Activated T-cell treated with anti-CD3 and anti-CD28 coated beads, Interleukin-2, amount 50 U/mL, for 4 hours (primary cell): Measurements from ENCODE around the gene CC2D1A. TPM values are rescaled to one million over a fixed set of nuclear protein-coding genes. Genes with fewer than 3 reads are reported as not detected.
A peak's percentile ranks its signal among the peaks of the same experiment; 100 is the strongest.

Experiments used
- ATAC-seq, 2 donors: fragments of 200-7000 bp; cut with Tn5 transposase; one replicate each; pipeline ENCODE4 v1.10.0; 2021
- DNase-seq: peaks from one replicate; pipeline ENCODE4 v3.0.0-alpha.2; 2020
- H3K27me3 Mint-ChIP-seq: one replicate; pipeline ENCODE4 v1.8.0; 2021; ENCODE audit warnings: low read depth, mixed read lengths
- H3K36me3 Mint-ChIP-seq: one replicate; pipeline ENCODE4 v1.8.0; 2022; ENCODE audit warnings: mixed read lengths; ENCODE audit not compliant: insufficient read depth
- H3K4me1 Mint-ChIP-seq: one replicate; pipeline ENCODE4 v1.8.0; 2021; ENCODE audit warnings: low read depth, mixed read lengths
- H3K4me3 Mint-ChIP-seq: one replicate; pipeline ENCODE4 v1.8.0; 2021; ENCODE audit warnings: mild to moderate bottlenecking, moderate library complexity, mixed read lengths
- H3K9me3 Mint-ChIP-seq: one replicate; pipeline ENCODE4 v1.8.0; 2021; ENCODE audit warnings: mixed read lengths
- total RNA-seq, 3 donors: library from RNA; stranded (reverse); gene quantifications; one replicate each; pipeline ENCODE4 v1.2.1, GENCODE V29; 2021

Gene CC2D1A
- total RNA-seq, 3 donors from 2014 or later, result 34.1 to 40.2 (median 39.6) TPM

DNA sequence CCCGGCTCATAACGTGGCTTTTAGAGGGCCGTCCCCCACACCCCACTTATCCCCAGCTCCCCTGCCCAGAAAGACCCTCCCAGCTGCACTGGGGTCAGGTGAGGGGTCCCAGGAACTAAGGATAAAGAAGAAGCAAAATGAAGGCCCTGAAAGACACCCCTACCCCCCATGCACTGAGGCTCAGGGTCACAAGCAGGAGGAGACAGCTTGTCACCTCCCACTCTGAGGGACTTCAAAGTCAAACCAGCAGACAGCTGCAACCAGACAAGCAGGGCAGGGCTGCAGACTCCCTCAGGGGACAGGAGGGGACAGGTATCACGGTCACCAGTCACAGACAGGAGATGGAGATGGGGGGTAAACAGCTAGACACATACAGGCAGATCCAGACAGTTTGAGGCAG lies 35.1 kb upstream of the CC2D1A start:
- H3K36me3 Mint-ChIP-seq, result no peaks in the 10 kb centered on the region
- DNase-seq (no peak), ATAC-seq (no peak)
- H3K27me3 Mint-ChIP-seq, result peaks cover 26% of the 10 kb centered on the region
- peaks cover 13% of the 10 kb centered on the region for H3K4me1 Mint-ChIP-seq
- no peak overlapping the region for H3K4me3 Mint-ChIP-seq
- no peaks in the 10 kb centered on the region for H3K9me3 Mint-ChIP-seq

DNA sequence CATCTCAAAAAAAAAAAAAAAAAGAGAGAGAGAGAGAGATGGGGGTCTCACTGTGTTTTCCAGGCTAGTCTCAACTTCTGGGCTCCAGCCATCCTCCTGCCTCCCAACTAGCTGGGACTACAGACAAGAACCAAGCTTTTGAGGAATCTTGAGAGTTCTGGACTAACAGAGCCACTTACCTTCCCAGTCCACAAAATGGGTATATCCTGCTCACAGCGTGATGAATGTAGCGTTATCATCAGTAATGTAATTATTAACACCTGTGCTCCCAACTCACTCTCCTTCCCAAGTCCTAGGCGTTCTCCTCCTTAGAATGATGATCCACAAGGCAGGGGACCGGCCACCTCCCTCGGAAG lies 33.7 kb upstream of the CC2D1A start:
- Mint-ChIP-seq H3K9me3 (no peaks in the 10 kb centered on the region), H3K4me1 (peaks cover 6% of the 10 kb centered on the region), H3K4me3 (peak overlapping the region; percentile 70), H3K27me3 (peaks cover 17% of the 10 kb centered on the region), H3K36me3 (no peaks in the 10 kb centered on the region)
- ATAC-seq, result no peak
- no peak for DNase-seq

DNA sequence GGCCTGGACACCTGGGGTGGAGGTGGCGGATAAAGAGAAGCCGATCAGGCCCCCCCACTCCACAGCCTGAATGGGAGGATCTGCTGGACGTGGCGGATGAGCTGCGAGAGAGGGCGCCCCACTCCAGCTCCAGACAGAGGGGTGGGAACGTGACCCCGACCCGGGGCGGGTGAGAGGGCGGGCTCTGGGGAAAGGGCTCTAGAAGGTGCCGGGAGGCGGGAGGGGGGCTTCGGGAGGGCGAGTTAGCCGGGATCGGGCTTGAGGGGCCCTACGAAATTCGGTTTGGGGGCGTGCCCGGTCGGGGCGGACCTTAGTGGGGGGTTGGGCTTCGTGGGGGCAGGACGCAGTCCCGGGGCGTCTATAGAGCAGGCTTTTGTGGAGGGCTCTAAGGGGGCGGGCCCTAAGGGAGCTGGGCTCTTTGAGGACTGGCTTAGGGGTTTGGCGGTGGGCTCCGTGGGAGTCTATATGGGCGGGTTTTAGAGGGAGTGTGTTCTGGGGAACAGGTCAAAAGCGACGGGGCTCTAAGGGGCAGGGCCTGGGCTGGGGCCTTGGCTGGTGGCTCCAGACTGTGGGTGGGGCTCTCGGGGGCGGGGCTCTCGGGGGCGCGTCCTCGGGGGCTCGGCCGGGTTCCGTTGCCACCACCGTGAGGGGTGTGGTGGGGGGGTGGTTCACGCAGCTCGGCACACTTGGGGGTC lies 33.2 kb upstream of the CC2D1A start:
- DNase-seq (no peak), ATAC-seq (peak; percentile 88 to 89)
- H3K36me3 Mint-ChIP-seq, result no peaks in the 10 kb centered on the region
- peaks cover 6% of the 10 kb centered on the region for H3K4me1 Mint-ChIP-seq
- no peaks in the 10 kb centered on the region for H3K9me3 Mint-ChIP-seq
- peak overlapping the region; percentile 70 for H3K4me3 Mint-ChIP-seq
- peaks cover 13% of the 10 kb centered on the region for H3K27me3 Mint-ChIP-seq

DNA sequence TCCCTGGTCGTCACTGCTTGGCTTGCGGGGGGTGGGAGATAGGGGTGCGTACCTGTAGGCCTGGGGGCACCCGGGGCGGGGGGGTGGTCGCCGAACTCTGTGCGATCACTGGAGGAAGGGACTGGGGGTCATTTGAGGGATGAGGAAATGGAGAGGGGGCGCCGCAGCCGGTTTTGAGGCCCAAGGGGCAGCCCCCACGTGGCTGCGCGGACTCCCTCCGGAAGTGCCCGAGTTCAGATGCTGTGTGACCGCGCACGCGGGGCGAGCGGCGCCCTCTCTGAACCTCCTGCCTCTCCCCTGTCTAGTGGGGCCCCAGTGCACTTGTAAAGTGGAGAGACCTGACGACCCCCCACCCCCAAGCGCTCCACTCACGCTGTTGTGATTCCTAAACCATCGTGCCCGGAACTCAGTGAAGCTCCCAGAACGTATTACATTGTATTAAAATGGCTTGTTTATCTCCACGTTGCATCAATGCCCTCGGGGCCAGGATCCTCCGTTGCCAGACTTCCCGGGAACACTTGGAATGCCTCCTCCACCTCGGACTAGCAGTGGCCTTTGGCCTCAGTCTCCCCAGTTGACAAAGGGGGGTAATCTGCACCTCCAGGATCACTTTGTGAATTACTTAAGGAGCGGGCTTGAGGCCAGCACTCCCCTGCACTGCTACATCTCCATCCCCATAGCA lies 32.0 kb upstream of the CC2D1A start:
- ATAC-seq (no peak), DNase-seq (no peak)

DNA sequence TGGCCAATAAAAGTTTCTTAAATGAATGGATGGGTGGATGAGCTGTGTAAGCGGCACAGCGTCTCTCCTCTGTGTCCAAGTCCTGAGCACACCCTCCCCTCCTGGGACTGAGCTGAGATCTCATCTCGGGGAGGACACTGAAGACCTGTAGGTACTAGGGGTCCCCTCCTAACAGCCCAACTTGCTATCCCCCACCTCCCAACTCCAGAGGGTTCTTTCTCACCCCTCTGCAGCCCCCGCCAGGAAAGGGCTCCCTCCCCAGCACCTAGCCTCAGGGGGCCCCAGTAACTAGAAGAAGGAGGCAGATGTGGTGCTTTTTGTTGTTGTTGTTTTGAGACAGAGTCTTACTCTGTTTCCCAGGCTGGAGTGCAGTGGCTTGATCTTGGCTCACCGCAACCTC lies 30.2 kb upstream of the CC2D1A start:
- H3K27me3 Mint-ChIP-seq, result peaks cover 8% of the 10 kb centered on the region
- ATAC-seq (no peak), DNase-seq (no peak)
- H3K4me3 Mint-ChIP-seq, result no peak overlapping the region
- H3K9me3 Mint-ChIP-seq, result no peaks in the 10 kb centered on the region
- H3K4me1 Mint-ChIP-seq, result peaks cover 10% of the 10 kb centered on the region
- H3K36me3 Mint-ChIP-seq, result no peaks in the 10 kb centered on the region

More for the DNA sequence above, 32.0 kb upstream of the CC2D1A start:
- no peak overlapping the region for H3K4me3 Mint-ChIP-seq
- H3K36me3 Mint-ChIP-seq, result no peaks in the 10 kb centered on the region
- H3K4me1 Mint-ChIP-seq, result peaks cover 3% of the 10 kb centered on the region
- peaks cover 10% of the 10 kb centered on the region for H3K27me3 Mint-ChIP-seq
- no peaks in the 10 kb centered on the region for H3K9me3 Mint-ChIP-seq

DNA sequence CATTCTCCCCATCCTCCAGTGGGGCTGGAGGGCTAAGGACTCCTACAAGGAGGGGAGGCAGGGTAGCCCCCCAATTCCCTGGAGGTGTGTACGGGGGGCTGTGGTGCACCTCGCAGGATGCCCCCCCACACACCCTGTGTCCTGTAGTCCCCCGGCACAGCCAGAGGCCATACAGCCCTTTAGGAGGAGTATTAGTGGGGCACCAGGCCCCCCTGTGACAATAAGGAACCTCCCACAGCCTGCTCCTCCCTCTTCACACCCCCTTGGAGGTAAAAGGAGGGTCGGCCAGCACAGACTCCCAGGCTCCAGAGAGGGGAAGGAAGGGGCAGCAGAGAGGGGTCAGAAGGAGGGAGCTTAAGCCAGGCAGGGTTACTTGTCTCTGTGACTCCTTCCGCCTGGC lies 29.2 kb upstream of the CC2D1A start, which contains the start of gene NANOS3:
NANOS3 (plus strand) TSS at position 301 of the 400 bp plus-strand sequence. CDS start 115 bp downstream, outside the sequence.
- Mint-ChIP-seq H3K27me3 (peaks cover 8% of the 10 kb centered on the region), H3K36me3 (no peaks in the 10 kb centered on the region), H3K4me3 (no peak within 1 kb of the TSS), H3K9me3 (no peaks in the 10 kb centered on the region), H3K4me1 (peaks cover 20% of the 10 kb centered on the region)
- ATAC-seq, result no peak
- DNase-seq, result no peak

DNA sequence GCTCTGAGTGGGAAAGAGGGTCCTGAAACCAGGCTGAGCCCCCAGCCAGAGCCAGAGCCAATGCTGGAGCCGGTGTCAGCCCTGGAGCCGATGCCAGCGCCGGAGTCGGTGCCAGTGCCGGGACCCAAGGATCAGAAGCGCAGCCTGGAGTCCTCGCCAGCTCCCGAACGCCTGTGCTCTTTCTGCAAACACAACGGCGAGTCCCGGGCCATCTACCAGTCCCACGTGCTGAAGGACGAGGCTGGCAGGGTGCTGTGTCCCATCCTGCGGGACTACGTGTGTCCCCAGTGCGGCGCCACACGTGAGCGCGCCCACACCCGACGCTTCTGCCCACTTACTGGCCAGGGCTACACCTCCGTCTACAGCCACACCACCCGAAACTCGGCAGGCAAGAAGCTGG lies 28.7 kb upstream of the CC2D1A start:
- no peaks in the 10 kb centered on the region for H3K36me3 Mint-ChIP-seq
- DNase-seq, result no peak

DNA sequence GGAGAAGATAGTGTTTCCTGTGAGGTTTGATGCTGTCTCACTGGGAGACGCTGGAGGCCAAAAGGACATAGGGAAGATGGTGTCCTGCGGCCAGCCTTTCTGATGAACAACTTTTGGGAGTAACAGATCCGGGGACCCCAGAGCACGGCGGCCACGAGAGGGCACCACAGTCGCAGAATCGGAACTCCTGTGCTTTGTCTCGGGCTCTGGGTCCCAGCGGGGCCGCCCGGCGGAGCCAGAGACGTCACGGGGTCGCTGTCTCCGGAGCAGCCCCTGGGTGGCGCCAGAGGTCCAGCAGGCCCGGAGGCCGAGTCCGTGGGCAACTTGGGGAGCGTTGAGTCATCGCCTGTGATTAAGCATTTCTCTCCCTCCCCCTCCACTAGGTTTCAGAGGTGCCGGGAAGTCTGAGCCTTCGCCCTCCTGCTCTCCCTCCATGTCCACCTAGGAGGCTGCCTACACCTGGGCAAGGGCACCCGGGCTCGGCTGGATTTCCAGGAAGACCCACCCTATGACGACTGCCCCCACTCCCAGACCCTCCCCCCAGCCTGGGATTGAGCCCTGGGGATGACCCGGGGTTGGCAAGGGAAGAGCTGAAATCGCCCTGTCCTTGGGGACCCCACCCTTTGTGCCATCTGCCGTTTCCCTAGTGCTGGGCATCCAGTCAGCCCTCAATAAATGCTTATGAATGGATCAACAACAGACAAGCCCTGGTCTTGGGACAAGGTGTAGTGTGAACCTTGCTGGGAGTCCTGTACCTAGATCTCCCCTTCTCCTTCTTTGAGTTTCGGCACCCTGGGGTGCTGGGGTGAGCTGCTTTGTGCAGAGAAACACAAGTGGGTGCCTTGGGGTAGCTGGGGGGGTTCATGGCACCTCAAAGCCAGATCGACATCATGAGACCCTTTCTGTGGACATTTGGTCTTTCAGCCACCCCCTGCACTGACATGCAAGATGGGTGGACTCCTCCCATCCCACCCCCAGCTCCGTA lies 25.6 kb upstream of the CC2D1A start:
- peaks cover 33% of the 10 kb centered on the region for H3K4me1 Mint-ChIP-seq
- DNase-seq, result peak; percentile 99
- ATAC-seq, result peak; percentile 94 to 96

More for the DNA sequence above, 28.7 kb upstream of the CC2D1A start:
- no peak for ATAC-seq
- no peak overlapping the region for H3K4me3 Mint-ChIP-seq
- H3K27me3 Mint-ChIP-seq, result peaks cover 8% of the 10 kb centered on the region
- no peaks in the 10 kb centered on the region for H3K9me3 Mint-ChIP-seq
- peaks cover 24% of the 10 kb centered on the region for H3K4me1 Mint-ChIP-seq

DNA sequence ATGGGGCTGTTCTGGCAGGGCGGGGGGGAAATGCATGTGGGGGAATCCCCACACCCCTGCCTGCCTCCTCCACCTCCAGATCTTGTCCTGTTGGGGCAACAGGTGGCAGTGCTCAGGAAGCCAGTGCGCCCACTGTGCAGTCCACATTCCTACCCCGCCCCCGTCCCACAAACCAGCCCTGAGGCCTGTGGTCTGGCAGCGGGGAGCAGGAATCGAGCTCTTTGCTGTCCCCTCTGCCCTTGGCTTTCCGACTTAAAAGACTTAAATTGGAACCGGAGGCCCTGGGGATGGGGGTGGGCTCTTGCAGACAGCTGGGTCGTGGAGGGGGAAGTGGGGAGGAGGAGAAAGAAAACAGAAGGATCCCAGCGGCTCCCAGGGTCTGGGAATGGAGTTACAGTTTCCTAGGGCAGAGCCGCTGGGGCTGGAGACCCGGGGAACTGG lies 24.7 kb upstream of the CC2D1A start:
- no peaks in the 10 kb centered on the region for H3K36me3 Mint-ChIP-seq
- no peaks in the 10 kb centered on the region for H3K9me3 Mint-ChIP-seq
- peak overlapping the region; percentile 45 for H3K4me3 Mint-ChIP-seq
- no peak for DNase-seq
- H3K4me1 Mint-ChIP-seq, result peaks cover 36% of the 10 kb centered on the region
- no peak for ATAC-seq
- H3K27me3 Mint-ChIP-seq, result no peaks in the 10 kb centered on the region

More for the DNA sequence above, 25.6 kb upstream of the CC2D1A start:
- Mint-ChIP-seq H3K4me3 (peak overlapping the region; percentile 45), H3K27me3 (no peaks in the 10 kb centered on the region), H3K36me3 (no peaks in the 10 kb centered on the region), H3K9me3 (no peaks in the 10 kb centered on the region)

DNA sequence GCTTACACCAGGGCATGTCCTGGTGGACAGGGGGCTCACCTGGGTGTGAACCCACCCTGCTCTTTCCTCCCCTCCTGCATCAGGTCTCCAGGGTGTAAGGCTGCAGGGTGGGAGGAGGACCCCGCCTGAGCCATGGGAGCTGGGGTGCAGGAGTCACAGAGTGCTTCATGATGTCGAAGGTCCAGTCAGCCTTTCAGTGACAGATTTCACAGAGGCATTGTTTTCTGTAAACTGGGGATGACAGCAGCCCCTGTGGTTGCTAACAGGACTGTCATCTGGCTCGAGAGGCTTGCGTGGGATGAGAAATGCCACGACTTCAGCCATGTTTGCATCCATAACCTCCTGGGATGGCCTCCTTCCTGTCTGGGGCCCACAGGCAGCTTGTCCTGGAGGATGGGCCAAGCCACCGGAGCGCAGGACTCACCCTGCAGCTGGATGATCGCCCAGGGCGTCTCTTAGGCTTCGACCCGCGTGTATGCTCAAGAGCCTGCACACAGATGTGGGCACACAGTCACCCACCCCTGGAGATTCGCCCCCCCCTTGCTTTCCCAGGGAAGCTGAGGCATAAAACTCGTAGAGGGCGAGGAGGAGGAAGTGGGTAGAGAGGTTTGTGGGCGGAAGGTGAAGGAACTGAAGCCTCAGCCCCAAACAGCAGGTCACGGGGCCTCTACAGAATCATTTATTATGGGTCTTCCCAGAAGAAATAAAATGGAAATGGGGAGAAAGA lies 24.1 kb upstream of the CC2D1A start:
- ATAC-seq (peak; percentile 24 to 27), DNase-seq (peak; percentile 28)
- Mint-ChIP-seq H3K27me3 (no peaks in the 10 kb centered on the region), H3K4me3 (peak overlapping the region; percentile 45), H3K9me3 (no peaks in the 10 kb centered on the region), H3K36me3 (no peaks in the 10 kb centered on the region), H3K4me1 (peaks cover 36% of the 10 kb centered on the region)

DNA sequence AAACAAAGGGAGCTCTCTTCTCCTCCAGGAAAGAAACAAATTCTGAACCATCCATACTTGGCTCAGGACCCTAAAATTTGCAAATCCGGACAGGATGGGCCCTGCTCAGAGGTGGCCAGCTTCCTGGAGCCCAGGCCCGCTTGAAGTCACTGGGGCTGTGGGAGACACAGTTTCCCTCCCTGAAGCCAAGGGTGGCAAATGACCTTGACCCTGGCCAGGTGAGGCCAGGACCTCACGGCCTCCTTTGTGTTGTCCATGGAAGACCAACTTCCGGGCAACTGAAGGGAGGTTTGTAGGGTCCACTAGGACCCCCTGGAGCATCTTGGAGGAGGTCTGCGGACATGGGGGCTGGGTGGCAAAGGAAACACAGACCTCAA lies 23.6 kb upstream of the CC2D1A start:
- Mint-ChIP-seq H3K4me1 (peaks cover 36% of the 10 kb centered on the region), H3K27me3 (no peaks in the 10 kb centered on the region), H3K9me3 (no peaks in the 10 kb centered on the region), H3K36me3 (no peaks in the 10 kb centered on the region), H3K4me3 (no peak overlapping the region)
- ATAC-seq (no peak), DNase-seq (no peak)

DNA sequence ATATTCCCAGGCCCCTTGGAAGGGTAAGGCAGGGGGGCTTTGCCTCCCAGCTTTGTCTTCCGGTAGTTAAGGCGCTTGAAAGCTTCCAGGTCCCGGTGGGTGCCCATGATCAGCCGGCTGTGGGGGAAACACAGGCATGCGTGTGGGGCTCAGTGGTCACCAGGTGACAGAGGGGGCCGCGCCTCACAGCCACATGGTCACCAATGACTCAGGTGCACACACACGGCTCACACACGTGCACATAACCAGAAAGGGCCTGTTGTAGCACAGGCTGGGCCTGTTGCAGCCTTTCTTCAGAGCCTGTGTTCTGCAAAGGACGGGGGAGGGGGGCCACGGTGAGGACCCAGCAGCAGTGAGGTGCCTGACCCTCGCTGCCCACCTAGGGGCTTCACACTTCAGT lies 23.2 kb upstream of the CC2D1A start:
- no peak for DNase-seq
- no peak overlapping the region for H3K4me3 Mint-ChIP-seq

DNA sequence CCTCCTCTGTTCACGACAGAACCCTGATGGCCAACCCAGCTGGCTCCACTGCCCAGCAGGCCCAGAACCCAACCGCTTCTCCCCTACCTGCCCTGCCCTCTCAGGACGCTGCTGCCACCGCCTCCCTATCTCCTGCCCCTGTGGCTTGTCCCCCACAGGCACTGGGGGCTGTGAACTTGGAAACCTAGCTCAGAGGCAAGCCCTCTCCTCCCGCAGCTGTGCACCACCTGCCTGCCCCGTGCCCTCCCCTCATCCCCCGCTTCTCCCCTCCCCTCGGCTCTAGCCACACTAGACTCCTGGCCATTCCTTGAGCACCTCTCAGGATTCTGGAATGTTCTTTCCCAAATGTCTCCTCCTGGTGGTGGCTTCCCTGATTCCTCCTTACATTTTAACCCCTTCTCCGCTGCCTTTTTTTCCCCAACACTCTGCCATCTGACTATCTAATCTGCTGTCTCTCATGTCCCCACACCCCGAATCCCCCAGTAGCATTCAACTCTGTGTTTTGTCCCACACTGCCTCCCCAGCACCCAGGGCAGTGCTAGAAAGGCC lies 22.4 kb upstream of the CC2D1A start:
- Mint-ChIP-seq H3K4me3 (no peak overlapping the region), H3K4me1 (peaks cover 36% of the 10 kb centered on the region), H3K27me3 (no peaks in the 10 kb centered on the region), H3K36me3 (no peaks in the 10 kb centered on the region), H3K9me3 (no peaks in the 10 kb centered on the region)
- no peak for DNase-seq
- ATAC-seq, result no peak

More for the DNA sequence above, 23.2 kb upstream of the CC2D1A start:
- Mint-ChIP-seq H3K36me3 (no peaks in the 10 kb centered on the region), H3K4me1 (peaks cover 36% of the 10 kb centered on the region), H3K9me3 (no peaks in the 10 kb centered on the region), H3K27me3 (no peaks in the 10 kb centered on the region)
- no peak for ATAC-seq
